ENCODE data around the gene MKNK2. TPM values are rescaled to one million over a fixed set of nuclear protein-coding genes. Genes with fewer than 3 reads are reported as not detected.

Gene MKNK2
- total and polyA plus RNA-seq, 10 of the 15 experiments (the other 5 are each of a cell fraction or from before 2014, with no cell fraction given), result 9.6 to 365 (median 69.9) TPM

DNA sequence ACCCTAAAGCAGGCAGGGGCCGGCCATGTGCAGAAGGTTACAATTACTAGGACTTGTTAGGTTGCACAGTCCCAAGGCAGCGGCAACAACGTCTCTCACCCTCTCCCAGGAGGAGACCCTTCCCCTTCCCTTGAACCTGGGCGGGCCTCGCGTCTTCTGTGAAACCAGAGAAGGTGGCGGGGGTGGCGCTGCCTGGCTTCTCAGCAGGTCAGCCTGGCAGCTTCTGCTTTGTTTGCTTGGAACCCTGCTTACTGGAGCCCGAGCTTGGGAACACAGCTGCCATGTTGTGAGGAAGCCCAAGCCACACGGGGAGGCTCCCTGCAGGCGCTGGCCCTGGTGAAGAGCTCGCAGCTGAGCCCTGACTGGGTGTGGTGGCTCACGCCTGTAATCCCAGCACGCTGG lies 15.5 kb downstream of the MKNK2 start:
- no peak overlapping the region for H3K4me2 ChIP-seq (ENCODE audit: control insufficient read depth, insufficient read depth)
- POLR2A ChIA-PET, result interaction anchor here (0.5 to 1.0 kb wide), 4 partner anchors 39 to 140 kb away, joined by 3 to 8 read pairs (median 3); no protein-coding TSS in a partner anchor

DNA sequence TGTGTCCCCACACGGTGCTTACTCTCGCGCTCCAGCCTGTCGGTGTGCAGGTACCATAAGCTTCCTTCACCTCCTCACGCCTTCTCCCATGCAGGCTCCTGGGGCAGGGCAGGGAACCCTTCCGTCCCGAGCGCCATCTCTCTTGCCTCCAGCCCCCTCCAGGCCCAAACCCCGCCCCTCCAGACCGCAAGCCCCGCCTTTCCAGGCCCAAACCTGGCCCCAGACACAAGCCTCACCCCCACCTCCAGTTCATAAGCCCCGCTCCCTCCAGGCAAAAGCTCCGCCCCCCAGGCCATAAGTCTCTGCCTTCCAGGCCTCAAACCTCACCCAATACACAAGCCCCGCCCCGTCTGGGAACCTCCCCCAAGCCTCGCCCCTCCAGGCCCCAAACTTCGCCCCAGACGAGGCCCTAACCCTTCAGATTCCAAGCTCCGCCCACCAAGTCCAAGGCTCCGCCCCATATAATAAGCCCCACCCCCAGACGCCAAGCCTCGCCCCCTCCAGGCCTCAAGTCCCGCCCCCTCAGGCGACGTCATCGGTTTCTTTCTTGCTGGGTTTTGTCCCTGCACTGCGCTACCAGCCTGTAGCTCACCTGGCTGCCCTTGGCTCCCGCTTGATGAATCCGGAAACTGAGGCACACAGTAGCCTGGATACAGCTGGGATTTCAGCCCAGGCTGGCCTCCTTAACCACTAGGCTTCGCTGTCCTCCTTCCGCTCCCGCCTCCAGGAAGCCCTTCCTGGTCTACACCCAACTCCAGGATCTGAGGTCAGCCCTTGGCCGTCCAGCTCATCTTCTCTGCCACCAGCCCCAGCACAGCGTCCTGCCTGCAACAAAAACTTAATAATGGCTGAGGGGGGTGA lies 16.1 kb downstream of the MKNK2 start:
- H2AFZ ChIP-seq (ENCODE audit: control insufficient read depth, low read depth, low read length), result no peak overlapping the region
- H3K9ac ChIP-seq (ENCODE audit: control insufficient read depth, insufficient read depth, low read length), result no peak overlapping the region
- no peak overlapping the region for H3K27ac ChIP-seq (ENCODE audit: control insufficient read depth, insufficient read depth)
- peaks cover 9 to 12% of the 10 kb centered on the region in 2 experiments; a peak in 3 of 4 replicates for H3K36me3 ChIP-seq (ENCODE audit: control insufficient read depth in 2 of 2, insufficient read depth in 2 of 2, low read length in 1 of 2)
- SMC1A ChIA-PET (ENCODE audit: uncharacterized antibody, unreplicated experiment), result no interaction called here
- DNase-seq (ENCODE audit: low read depth, low spot score) (no peak), FAIRE-seq (no peak), ATAC-seq (peak; percentile 82)
- H3K4me3 ChIP-seq, result no peak overlapping the region
- H3K4me2 ChIP-seq (ENCODE audit: control insufficient read depth, insufficient read depth), result no peak overlapping the region
- POLR2A ChIA-PET, result interaction anchor here (0.6 to 1.0 kb wide), 4 partner anchors 8 to 140 kb away, joined by 3 to 7 read pairs (median 4); no protein-coding TSS in a partner anchor
- no TSS peak for BruUV-seq (replicated peaks)
- CTCF ChIA-PET, result interaction anchor here (0.6 to 1.7 kb wide), 4 partner anchors 9 to 40 kb away, joined by 3 to 7 read pairs (median 4); no protein-coding TSS in a partner anchor
- RAD21 ChIA-PET (ENCODE audit: unreplicated experiment), result interaction anchor here (1.3 kb wide), 1 partner anchor 17 kb away, joined by 5 read pairs; no protein-coding TSS in a partner anchor
- peak; percentile 54; the same call in 1 of the 2 replicates for TF ChIP-seq CREB1 (IDR thresholded peaks at IDR 0.05; ENCODE audit: low read depth)
- no peak for TF ChIP-seq PML (IDR thresholded peaks at IDR 0.05; ENCODE audit: low read length)
- peak; percentile 32; the same call in 1 of the 2 replicates for TF ChIP-seq CREM (IDR thresholded peaks at IDR 0.05; ENCODE audit: low read depth)
- TF ChIP-seq EGR1 (IDR thresholded peaks at IDR 0.05; ENCODE audit: borderline replicate concordance in 1 of 2, low read depth in 2 of 2, low read length in 2 of 2), result 0 out of 3 replicates have a peak, but pooled peaks of 1 of the 2 experiments have one; percentile 9
- TF ChIP-seq ATF7 (IDR thresholded peaks at IDR 0.05; ENCODE audit: low read depth), result peak; percentile 48; the same call in 1 of the 2 replicates
- TF ChIP-seq, protein P1, sequence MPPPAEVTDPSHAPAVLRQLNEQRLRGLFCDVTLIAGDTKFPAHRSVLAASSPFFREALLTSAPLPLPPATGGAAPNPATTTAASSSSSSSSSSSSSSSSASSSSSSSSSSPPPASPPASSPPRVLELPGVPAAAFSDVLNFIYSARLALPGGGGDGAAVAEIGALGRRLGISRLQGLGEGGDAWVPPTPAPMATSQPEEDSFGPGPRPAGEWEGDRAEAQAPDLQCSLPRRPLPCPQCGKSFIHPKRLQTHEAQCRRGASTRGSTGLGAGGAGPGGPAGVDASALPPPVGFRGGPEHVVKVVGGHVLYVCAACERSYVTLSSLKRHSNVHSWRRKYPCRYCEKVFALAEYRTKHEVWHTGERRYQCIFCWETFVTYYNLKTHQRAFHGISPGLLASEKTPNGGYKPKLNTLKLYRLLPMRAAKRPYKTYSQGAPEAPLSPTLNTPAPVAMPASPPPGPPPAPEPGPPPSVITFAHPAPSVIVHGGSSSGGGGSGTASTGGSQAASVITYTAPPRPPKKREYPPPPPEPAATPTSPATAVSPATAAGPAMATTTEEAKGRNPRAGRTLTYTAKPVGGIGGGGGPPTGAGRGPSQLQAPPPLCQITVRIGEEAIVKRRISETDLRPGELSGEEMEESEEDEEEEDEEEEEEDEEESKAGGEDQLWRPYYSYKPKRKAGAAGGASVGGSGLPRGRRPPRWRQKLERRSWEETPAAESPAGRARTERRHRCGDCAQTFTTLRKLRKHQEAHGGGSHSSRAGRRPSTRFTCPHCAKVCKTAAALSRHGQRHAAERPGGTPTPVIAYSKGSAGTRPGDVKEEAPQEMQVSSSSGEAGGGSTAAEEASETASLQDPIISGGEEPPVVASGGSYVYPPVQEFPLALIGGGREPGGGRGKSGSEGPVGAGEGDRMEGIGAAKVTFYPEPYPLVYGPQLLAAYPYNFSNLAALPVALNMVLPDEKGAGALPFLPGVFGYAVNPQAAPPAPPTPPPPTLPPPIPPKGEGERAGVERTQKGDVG (CRISPR knock-in tag; IDR thresholded peaks at IDR 0.05), result no peak
- H3K79me2 ChIP-seq (ENCODE audit: control insufficient read depth, insufficient read depth, low read length), result no peaks in the 10 kb centered on the region
- intact Hi-C loops (cut with micrococcal nuclease; ENCODE audit: unreplicated experiment) (no loop called here), in situ Hi-C loops (cut with MboI) (no loop called here)
- 48% methylated on average over 23 of the region's 34 CpGs for WGBS (ENCODE audit: insufficient coverage, insufficient replicate concordance, low lambda C conversion rate, missing lambda C conversion rate)
- peaks cover 3% of the 10 kb centered on the region; the same call in 1 of the 2 replicates for H3K4me1 ChIP-seq (ENCODE audit: control insufficient read depth, insufficient read depth, low read length)
- no peaks in the 10 kb centered on the region for H4K20me1 ChIP-seq (ENCODE audit: control insufficient read depth, insufficient read depth)
- H3K9me3 ChIP-seq (replicated peaks; ENCODE audit: control insufficient read depth, insufficient read depth, low read length), result peaks cover 5% of the 10 kb centered on the region; the same call in 2 of the 3 replicates
- H3K27me3 ChIP-seq (replicated peaks in 1 of 2; ENCODE audit: control insufficient read depth in 2 of 2, insufficient read depth in 2 of 2, low read length in 1 of 2), result no peaks in the 10 kb centered on the region

More for the DNA sequence above, 15.5 kb downstream of the MKNK2 start:
- H3K4me1 ChIP-seq (ENCODE audit: control insufficient read depth, insufficient read depth, low read length), result peaks cover 6% of the 10 kb centered on the region; the same call in 1 of the 2 replicates
- no peaks in the 10 kb centered on the region for H3K27me3 ChIP-seq (replicated peaks in 1 of 2; ENCODE audit: control insufficient read depth in 2 of 2, insufficient read depth in 2 of 2, low read length in 1 of 2)
- BruUV-seq (replicated peaks), result no TSS peak
- DNase-seq (ENCODE audit: low read depth, low spot score), result no peak
- ChIA-PET CTCF (interaction anchor here (0.6 to 1.7 kb wide), 4 partner anchors 8 to 39 kb away, joined by 3 to 7 read pairs (median 4); no protein-coding TSS in a partner anchor), SMC1A (ENCODE audit: uncharacterized antibody, unreplicated experiment) (no interaction called here), RAD21 (ENCODE audit: unreplicated experiment) (interaction anchor here (1.3 kb wide), 1 partner anchor 17 kb away, joined by 5 read pairs; no protein-coding TSS in a partner anchor)
- no peak overlapping the region for H2AFZ ChIP-seq (ENCODE audit: control insufficient read depth, low read depth, low read length)
- in situ Hi-C loops (cut with MboI), result no loop called here
- H3K27ac ChIP-seq (ENCODE audit: control insufficient read depth, insufficient read depth), result no peak overlapping the region
- TF ChIP-seq, protein P2, sequence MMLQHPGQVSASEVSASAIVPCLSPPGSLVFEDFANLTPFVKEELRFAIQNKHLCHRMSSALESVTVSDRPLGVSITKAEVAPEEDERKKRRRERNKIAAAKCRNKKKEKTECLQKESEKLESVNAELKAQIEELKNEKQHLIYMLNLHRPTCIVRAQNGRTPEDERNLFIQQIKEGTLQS (IDR thresholded peaks at IDR 0.05; ENCODE audit: borderline replicate concordance, extremely low read depth, low read depth, low read length), result no peak
- TF ChIP-seq DPF2 (IDR thresholded peaks at IDR 0.05) (no peak), EED (IDR thresholded peaks at IDR 0.05; ENCODE audit: low read depth) (no peak), YY1 (IDR thresholded peaks at IDR 0.05; ENCODE audit: low read depth, low read length) (peak; percentile 63; the same call in 1 of the 2 replicates), SIN3A (IDR thresholded peaks at IDR 0.05; ENCODE audit: low read depth, low read length) (no peak), LARP7 (IDR thresholded peaks at IDR 0.05) (no peak)
- H3K9me3 ChIP-seq (replicated peaks; ENCODE audit: control insufficient read depth, insufficient read depth, low read length), result peaks cover 5% of the 10 kb centered on the region; the same call in 2 of the 3 replicates
- no peak for FAIRE-seq
- WGBS (ENCODE audit: insufficient coverage, insufficient replicate concordance, low lambda C conversion rate, missing lambda C conversion rate), result 96% methylated on average over 14 of the region's 14 CpGs
- no peak overlapping the region for H3K9ac ChIP-seq (ENCODE audit: control insufficient read depth, insufficient read depth, low read length)
- H3K79me2 ChIP-seq (ENCODE audit: control insufficient read depth, insufficient read depth, low read length), result peaks cover under 1% of the 10 kb centered on the region; the same call in 1 of the 2 replicates
- H3K4me3 ChIP-seq, result no peak overlapping the region
- intact Hi-C loops (cut with micrococcal nuclease; ENCODE audit: unreplicated experiment), result no loop called here
- peaks cover 9 to 17% of the 10 kb centered on the region in 2 experiments; a peak in 3 of 4 replicates for H3K36me3 ChIP-seq (ENCODE audit: control insufficient read depth in 2 of 2, insufficient read depth in 2 of 2, low read length in 1 of 2)
- ATAC-seq, result no peak
- H4K20me1 ChIP-seq (ENCODE audit: control insufficient read depth, insufficient read depth), result no peaks in the 10 kb centered on the region
